Stimulated activated CD4-positive, alpha-beta T cell treated with anti-CD3 and anti-CD28 coated beads, Interleukin-2, amount 100 ng/mL, for 4 hours (primary cell): Measurements from ENCODE around the gene AK4.
"Not testable (repeated sequence)": the region's sequence is repeated elsewhere in the genome, so short reads cannot be mapped to it uniquely, and the experiment has no call there.

Source experiments
- DNase-seq: peaks from one replicate; pipeline ENCODE4 v3.0.0-alpha.2; 2020; ENCODE audit warnings: low read depth

Gene AK4

DNA sequence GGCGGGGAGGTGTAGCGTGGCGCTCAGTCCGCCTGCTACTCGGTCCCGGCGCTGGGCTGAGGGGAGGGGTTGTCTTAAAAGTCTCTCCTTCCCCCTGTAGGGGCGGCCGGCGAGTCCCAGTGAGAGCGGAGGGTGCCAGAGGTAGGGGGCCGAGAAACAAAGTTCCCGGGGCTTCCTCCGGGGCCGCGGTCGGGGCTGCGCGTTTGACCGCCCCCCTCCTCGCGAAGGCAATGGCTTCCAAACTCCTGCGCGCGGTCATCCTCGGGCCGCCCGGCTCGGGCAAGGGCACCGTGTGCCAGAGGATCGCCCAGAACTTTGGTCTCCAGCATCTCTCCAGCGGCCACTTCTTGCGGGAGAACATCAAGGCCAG lies at the start of gene AK4:
TSS of gene AK4 (plus strand) at position 26 of the 370 bp plus-strand sequence. CDS start at position 231, 205 bp downstream.
- DNase-seq = not testable (repeated sequence)

- DNase-seq = no peak
These were observed 44.2 kb upstream of the AK4 start for GRCh38 chr1:65103807-65104206.

- no peak for DNase-seq
These were observed 43.0 kb upstream of the AK4 start for GRCh38 chr1:65104854-65105534.

DNA sequence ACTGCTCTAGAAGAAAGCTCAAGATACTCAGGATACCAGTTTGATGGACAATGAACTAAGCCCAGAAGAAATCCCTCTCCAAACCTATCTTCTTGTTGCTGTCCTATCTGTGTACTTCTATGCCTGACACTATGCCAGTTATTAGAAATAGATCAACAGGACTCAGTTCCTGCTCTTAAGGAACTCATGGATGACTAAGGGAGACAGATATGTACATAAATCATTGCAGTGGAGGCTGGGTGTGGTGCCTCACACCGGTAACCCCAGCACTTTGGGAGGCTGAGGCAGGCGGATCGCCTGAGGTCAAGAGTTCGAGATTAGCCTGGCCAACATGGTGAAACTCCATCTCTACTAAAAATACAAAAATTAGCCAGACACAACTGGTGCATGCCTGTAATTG lies 42.4 kb upstream of the AK4 start:
- no peak for DNase-seq

GRCh38 chr1:65108025-65108642 lies 39.9 kb upstream of the AK4 start:
- no peak for DNase-seq

GRCh38 chr1:65109487-65109886 lies 38.5 kb upstream of the AK4 start:
- DNase-seq = no peak

- no peak for DNase-seq
These were observed 35.2 kb upstream of the AK4 start for GRCh38 chr1:65112811-65113210.

DNA sequence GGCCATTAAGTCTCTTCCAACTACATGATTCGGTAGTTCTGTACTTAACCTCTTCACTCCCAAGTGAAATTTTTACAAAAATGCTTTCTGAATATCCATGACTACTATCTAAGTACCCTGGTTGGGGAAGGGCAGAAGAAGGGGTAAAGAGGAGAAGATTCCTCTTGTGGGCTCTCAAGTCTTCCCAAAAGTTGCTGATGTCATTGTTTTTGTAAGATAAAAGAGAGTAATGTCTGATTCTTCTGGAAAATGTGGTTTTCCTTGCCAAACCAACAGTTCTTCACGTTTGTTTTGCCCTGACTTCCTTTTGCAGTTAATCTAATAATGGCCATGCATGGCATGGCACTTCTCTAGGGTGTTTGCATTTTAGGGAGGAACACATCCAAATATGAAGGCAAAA lies 34.7 kb upstream of the AK4 start:
- DNase-seq = no peak

- DNase-seq = no peak
These were observed 33.7 kb upstream of the AK4 start for GRCh38 chr1:65114322-65114721.

DNA sequence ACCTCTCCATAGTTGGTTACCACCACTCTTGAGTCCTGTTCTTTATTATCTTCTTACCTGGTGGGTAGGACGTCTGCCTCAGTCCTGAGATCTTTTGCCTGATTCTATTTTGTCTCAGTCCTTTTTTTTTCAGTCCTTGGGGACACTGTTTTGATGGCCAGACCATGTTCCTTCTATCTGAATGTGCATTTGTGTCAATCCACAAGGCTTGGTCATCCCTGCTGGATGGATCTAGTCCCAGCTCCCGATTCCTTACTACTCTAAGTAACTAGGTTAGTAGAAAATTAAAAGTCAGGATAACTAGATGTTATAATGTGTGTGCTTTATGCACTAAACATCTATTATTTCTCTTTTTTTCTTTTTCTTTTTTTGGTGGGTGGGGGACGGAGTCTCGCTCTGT lies 28.1 kb upstream of the AK4 start:
- no peak for DNase-seq

GRCh38 chr1:65129104-65129503 lies 18.9 kb upstream of the AK4 start:
- not testable (repeated sequence) for DNase-seq

GRCh38 chr1:65138524-65138923 lies 9.5 kb upstream of the AK4 start:
- DNase-seq = no peak

- DNase-seq = not testable (repeated sequence)
These were observed 8.2 kb upstream of the AK4 start for GRCh38 chr1:65139793-65140192.

DNA sequence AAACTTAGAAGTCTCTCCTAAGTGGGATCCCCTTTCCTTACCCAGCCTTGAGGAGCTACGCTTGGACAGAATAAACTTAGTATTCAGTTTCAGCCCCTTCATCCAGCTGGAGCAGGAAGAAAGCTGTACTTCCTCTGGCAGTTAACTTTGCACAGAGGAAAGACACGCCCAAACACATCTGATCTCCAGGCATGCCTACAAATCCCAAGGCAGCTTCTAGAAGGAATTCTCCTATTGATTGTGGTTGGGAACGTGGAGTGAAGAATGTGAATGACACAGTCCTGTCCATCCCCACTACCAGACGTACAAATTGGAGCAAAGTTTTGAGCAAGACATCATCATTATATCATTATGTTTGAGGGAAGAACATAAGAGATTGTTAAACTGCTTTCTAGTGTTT lies 6.6 kb upstream of the AK4 start:
- no peak for DNase-seq

- DNase-seq = no peak
These were observed 6.1 kb upstream of the AK4 start for GRCh38 chr1:65141918-65142317.

DNA sequence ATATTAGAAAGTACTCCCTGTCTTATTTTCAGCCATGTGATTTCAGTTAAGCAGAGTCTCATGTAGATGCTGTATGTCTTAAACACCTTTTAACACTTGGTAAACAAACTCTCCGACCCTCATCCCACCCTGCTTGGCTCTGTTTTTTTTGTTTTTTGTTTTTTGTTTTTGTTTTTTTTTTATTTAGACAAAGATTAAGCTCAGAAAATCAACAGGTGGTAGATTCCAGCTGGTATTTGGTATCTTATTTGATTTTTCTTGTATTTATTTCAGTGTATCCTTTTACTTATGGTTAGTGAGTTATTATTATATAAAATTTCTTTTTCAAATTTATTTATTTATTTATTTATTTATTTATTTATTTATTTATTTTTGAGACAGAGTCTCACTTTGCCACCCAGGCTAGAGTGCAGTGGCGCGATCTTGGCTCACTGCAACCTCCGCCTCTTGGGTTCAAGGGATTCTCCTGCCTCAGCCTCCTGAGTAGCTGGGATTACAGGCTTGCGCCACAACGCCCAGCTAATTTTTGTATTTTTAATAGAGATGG lies 4.8 kb upstream of the AK4 start:
- not testable (repeated sequence) for DNase-seq

DNA sequence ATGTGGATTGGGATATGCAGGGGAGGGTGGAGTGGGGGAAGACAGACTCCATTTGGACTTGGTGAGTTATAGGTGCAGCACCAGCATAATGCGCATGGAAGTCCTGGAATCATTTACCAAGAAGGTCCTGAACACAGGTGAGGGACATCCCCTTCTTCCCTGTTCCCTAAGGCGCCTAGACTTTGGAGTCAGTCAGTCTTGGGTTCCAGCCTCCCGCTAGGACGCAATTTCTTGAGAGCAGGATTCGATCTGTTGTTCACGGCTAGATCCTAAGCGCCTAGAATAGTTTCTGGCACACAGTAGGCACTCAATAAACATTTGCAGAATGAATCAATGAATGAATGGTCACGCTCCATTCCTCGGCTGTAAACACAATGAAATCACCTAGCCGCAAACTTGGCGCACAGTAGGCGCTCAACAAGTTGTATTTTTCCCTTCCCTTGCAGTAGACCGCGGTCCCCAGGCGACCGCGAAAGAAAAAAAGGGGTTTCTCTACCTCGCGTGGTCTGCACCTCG lies 1.0 kb upstream of the AK4 start:
- no peak for DNase-seq

- DNase-seq = peak; percentile 35
These were observed 402 bp upstream of the AK4 start for GRCh38 chr1:65147424-65148177.

DNA sequence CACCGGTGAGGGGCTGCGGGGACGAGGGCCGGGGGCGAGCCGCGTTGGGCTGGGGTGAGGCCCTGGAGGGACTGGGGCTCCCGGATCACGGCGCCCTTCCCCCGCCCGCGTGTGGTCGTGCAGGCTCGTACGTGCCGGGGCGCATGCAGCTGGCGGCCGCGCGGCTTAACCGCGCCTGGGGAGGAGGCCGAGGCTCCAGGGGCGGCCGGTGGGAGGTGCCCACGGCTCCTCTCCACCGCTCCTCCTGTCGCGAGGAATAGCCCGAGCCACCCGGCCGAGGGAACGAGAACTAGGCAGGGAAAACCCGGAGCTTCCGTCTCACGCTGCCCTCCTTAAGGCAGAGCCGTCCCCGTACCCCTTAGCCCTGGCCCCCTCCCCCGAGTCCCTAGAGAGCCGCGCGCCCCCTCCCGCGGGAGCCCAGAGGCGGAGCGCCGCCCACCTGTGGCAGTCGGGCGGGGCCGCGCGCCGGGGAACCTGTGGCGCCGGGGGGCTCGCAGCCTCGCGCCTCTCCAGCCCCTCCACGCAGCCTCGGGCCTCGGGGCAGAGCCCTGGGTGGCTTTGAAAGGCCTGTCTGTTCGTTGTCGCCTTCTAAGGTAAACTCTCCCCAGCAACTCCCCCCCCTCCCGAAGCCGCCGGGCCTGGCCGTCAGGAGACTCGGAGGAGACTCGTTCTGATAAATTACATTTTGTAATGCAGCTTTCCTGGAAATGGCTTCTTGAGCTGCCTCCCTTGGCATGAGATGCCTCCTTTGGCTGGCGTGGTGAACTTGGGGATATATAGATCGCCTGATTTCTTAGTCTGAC lies 746 bp downstream of the AK4 start:
- peak; percentile 16 for DNase-seq

DNA sequence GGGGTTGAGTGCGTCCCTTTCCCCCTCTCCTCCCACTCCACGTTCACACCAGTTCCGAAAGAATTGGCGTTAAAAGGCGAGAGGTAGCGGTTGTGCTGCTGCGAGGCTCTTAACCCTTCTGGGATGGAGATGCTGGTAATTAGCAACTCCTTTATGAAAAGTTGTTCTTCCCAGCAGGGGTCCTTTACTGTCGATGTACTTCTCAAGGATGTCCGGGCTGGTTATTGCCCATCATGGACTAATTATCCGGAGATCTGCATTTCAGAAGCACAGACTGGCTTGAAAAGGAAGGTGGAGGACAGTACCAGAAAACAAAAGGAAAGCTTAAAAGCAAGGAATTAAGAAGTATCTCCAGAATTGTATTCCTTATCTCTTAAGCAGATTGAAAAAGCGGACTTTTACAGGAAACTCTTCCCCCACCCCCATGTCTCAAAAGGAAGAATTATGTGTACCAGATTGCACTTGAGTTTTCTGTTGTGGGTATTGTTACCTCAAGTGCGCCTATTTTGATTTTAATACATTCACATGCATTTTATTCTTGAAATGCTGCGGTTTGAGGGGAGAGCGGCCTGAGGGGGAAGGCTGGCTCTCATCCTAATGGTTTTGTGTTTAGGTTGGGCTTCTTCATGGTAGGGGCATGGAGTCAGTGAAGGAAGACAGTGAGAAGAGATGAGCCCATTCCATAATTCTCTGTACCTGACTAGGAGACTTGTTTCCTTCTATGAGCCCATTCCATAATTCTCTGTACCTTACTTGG lies 1.5 kb downstream of the AK4 start:
- no peak for DNase-seq

GRCh38 chr1:65150108-65150463 lies 2.1 kb downstream of the AK4 start:
- DNase-seq = no peak
